ENCODE results near the gene TRMT5. TPM values are rescaled to one million over a fixed set of nuclear protein-coding genes. Genes with fewer than 3 reads are reported as not detected.

Gene TRMT5
- total and polyA plus RNA-seq, 2 donors (not counting 3 experiments of a cell fraction or from before 2014, with no cell fraction given), result 2.4 to 12.6 TPM

DNA sequence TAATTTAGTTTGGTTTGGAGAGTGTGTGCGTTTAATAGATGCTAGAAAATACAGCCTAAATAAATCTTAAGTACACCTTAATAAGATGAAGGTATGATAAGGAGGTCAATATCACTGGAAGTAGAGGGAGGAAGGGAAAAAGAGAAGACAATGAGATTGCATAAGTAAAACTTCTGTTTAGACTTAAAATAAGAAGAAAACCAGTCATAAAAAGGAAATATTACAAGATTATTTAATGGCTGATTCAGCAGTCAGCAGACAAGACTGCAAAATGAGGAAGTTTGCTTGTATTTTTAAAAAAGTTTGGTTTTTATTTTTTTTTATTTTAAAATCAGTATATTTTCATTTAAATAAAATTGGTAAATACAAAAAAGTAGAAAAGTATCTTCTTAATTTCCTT, 3.3 kb upstream of the TRMT5 start:
- H3K4me1 ChIP-seq (ENCODE audit: control insufficient read depth, extremely low read depth, insufficient read depth, low read length), result peaks cover 28% of the 10 kb centered on the region
- H3K36me3 ChIP-seq (ENCODE audit: control insufficient read depth in 2 of 2, extremely low read depth in 1 of 2, insufficient read depth in 2 of 2, low read length in 2 of 2), result peaks cover 5 to 7% of the 10 kb centered on the region in 2 experiments
- H3K4me3 ChIP-seq (replicated peaks in 1 of 3; ENCODE audit: insufficient read depth in 1 of 3, low read depth in 1 of 3, low read length in 3 of 3), result no peak overlapping the region
- peaks cover 19% of the 10 kb centered on the region for H3K79me2 ChIP-seq (ENCODE audit: control insufficient read depth, insufficient read depth, low read length)
- BruUV-seq (replicated peaks), result no TSS peak
- DNase-seq (ENCODE audit: low read depth, low spot score), result no peak
- intact Hi-C loops (cut with micrococcal nuclease) (loop anchor here (5.0 kb wide), 1 partner anchor 177 kb away; no protein-coding TSS in a partner anchor), dilution Hi-C loops (cut with MboI; ENCODE audit: extremely low pct_ligation_motif_present, low sequenced_read_pairs) (no loop called here)
- H2AFZ ChIP-seq (ENCODE audit: low read depth, low read length), result no peak overlapping the region
- H3K9me1 ChIP-seq (replicated peaks; ENCODE audit: control insufficient read depth, extremely low read depth, insufficient read depth, low read length), result no peaks in the 10 kb centered on the region
- no peak overlapping the region for H3K9ac ChIP-seq (replicated peaks; ENCODE audit: extremely low read depth, insufficient read depth, low read length)
- H4K20me1 ChIP-seq (replicated peaks; ENCODE audit: control insufficient read depth, extremely low read depth, insufficient read depth, low read length), result no peaks in the 10 kb centered on the region
- H3K4me2 ChIP-seq (ENCODE audit: insufficient read depth, low read length), result no peak overlapping the region
- no peaks in the 10 kb centered on the region for H3K9me3 ChIP-seq (replicated peaks; ENCODE audit: control insufficient read depth, insufficient read depth, low read length)
- TF ChIP-seq POLR2AphosphoS5 (IDR thresholded peaks at IDR 0.05; ENCODE audit: insufficient read depth, low read depth, low read length) (no peak), POLR2A (IDR thresholded peaks at IDR 0.05; ENCODE audit: low read depth, low read length) (no peak)
- no peak overlapping the region for H3K27ac ChIP-seq (ENCODE audit: insufficient read depth, low read depth, low read length)
- H3K27me3 ChIP-seq (ENCODE audit: control insufficient read depth in 2 of 2, insufficient read depth in 2 of 2, low read length in 2 of 2), result no peaks in the 10 kb centered on the region
- no peak for FAIRE-seq
- CTCF ChIA-PET, result no interaction called here
- POLR2A ChIA-PET, result no interaction called here

DNA sequence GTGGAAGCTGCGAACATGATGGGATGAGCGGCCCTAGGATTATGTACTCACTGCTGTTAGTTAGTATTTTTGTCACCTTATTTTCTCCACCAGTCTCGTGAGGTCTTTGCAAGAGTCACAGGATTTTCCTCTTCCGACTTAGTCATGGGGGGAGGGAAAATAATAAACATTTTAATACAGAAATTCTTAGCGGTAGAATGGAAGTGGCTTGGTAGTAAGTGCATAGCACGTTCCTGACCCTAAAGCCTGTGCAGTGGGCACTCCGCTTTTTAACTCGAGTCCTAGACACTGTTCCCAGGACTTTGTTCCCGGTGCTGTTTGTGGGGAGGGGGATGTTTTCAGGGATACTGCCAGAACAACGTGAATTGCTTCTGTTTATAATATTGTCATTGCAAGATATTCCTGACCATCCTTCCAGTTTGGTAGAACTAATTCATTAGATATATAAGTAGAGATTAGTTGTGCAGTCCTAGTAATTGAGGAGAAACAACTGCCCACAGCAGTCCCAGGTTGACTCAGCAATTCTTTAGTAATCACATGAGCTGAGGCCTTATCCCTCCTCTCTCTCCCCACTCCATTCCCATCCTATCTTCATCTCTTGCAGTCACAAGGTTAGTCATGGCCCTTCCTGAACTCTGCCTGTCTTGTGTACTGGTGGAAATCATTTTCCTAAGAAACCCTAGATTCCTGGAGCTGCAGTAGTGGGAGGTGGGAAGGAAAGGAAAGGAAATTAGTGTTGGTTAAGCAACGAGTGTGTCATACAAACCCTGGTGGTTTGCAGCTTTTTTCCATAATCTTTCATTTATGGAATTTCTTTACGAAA, 965 bp upstream of the TRMT5 start:
- no peaks in the 10 kb centered on the region for H3K9me1 ChIP-seq (replicated peaks; ENCODE audit: control insufficient read depth, extremely low read depth, insufficient read depth, low read length)
- DNase-seq (ENCODE audit: low read depth, low spot score) (peak; percentile 72), FAIRE-seq (peak; percentile 74)
- peak overlapping the region; percentile 82 for H3K4me2 ChIP-seq (ENCODE audit: insufficient read depth, low read length)
- intact Hi-C loops (cut with micrococcal nuclease), result loop anchor here (1.0 to 5.0 kb wide), 10 partner anchors 43 to 357 kb away; partner anchors contain the start of gene MNAT1
- H4K20me1 ChIP-seq (replicated peaks; ENCODE audit: control insufficient read depth, extremely low read depth, insufficient read depth, low read length), result no peaks in the 10 kb centered on the region
- H3K79me2 ChIP-seq (ENCODE audit: control insufficient read depth, insufficient read depth, low read length), result peaks cover 24% of the 10 kb centered on the region
- peak overlapping the region; percentile 63 for H2AFZ ChIP-seq (ENCODE audit: low read depth, low read length)
- peaks cover 46% of the 10 kb centered on the region for H3K4me1 ChIP-seq (ENCODE audit: control insufficient read depth, extremely low read depth, insufficient read depth, low read length)
- TF ChIP-seq, protein P1, sequence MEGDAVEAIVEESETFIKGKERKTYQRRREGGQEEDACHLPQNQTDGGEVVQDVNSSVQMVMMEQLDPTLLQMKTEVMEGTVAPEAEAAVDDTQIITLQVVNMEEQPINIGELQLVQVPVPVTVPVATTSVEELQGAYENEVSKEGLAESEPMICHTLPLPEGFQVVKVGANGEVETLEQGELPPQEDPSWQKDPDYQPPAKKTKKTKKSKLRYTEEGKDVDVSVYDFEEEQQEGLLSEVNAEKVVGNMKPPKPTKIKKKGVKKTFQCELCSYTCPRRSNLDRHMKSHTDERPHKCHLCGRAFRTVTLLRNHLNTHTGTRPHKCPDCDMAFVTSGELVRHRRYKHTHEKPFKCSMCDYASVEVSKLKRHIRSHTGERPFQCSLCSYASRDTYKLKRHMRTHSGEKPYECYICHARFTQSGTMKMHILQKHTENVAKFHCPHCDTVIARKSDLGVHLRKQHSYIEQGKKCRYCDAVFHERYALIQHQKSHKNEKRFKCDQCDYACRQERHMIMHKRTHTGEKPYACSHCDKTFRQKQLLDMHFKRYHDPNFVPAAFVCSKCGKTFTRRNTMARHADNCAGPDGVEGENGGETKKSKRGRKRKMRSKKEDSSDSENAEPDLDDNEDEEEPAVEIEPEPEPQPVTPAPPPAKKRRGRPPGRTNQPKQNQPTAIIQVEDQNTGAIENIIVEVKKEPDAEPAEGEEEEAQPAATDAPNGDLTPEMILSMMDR (IDR thresholded peaks at IDR 0.05; ENCODE audit: extremely low read depth in 1 of 2, insufficient read depth in 1 of 2, low read depth in 1 of 2, low read length in 2 of 2), result no peak
- no peak for TF ChIP-seq MYC (IDR thresholded peaks at IDR 0.05; ENCODE audit: low read depth, low read length)
- peak; percentile 55 for TF ChIP-seq GATA2 (IDR thresholded peaks at IDR 0.05; ENCODE audit: insufficient read depth, insufficient read length, low read depth, low read length)
- peak; percentile 55 for TF ChIP-seq FOS (IDR thresholded peaks at IDR 0.05; ENCODE audit: borderline replicate concordance, insufficient read depth, low read length)
- no peak for TF ChIP-seq POLR2AphosphoS5 (IDR thresholded peaks at IDR 0.05; ENCODE audit: insufficient read depth, low read depth, low read length)
- TF ChIP-seq, protein P2, sequence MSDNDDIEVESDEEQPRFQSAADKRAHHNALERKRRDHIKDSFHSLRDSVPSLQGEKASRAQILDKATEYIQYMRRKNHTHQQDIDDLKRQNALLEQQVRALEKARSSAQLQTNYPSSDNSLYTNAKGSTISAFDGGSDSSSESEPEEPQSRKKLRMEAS (IDR thresholded peaks at IDR 0.05; ENCODE audit: insufficient read depth, insufficient read length), result no peak
- TF ChIP-seq JUN (IDR thresholded peaks at IDR 0.05; ENCODE audit: borderline replicate concordance, insufficient read depth, insufficient read length, low read depth), result no peak
- TF ChIP-seq EZH2 (IDR thresholded peaks at IDR 0.05; ENCODE audit: borderline replicate concordance, low read depth, low read length, severe bottlenecking), result no peak
- peak; percentile 47 for TF ChIP-seq POLR2A (IDR thresholded peaks at IDR 0.05; ENCODE audit: low read depth, low read length)
- H3K9me3 ChIP-seq (replicated peaks; ENCODE audit: control insufficient read depth, insufficient read depth, low read length), result no peaks in the 10 kb centered on the region
- POLR2A ChIA-PET, result interaction anchor here (0.5 to 1.4 kb wide), 5 partner anchors 16 to 259 kb away, joined by 3 to 4 read pairs (median 4); no protein-coding TSS in a partner anchor
- no TSS peak for BruUV-seq (replicated peaks)
- H3K36me3 ChIP-seq (ENCODE audit: control insufficient read depth in 2 of 2, extremely low read depth in 1 of 2, insufficient read depth in 2 of 2, low read length in 2 of 2), result peaks cover 2 to 4% of the 10 kb centered on the region in 2 experiments
- H3K27me3 ChIP-seq (ENCODE audit: control insufficient read depth in 2 of 2, insufficient read depth in 2 of 2, low read length in 2 of 2), result no peaks in the 10 kb centered on the region
- CTCF ChIA-PET, result interaction anchor here (0.7 to 3.1 kb wide), 16 partner anchors 19 to 357 kb away, joined by 3 to 16 read pairs (median 3); partner anchors contain the start of gene SIX4
- dilution Hi-C loops (cut with MboI; ENCODE audit: extremely low pct_ligation_motif_present, low sequenced_read_pairs), result no loop called here
- H3K27ac ChIP-seq (ENCODE audit: insufficient read depth, low read depth, low read length), result peak overlapping the region; percentile 83
- peak overlapping the region; percentile 27 to 72 (median 61) for H3K4me3 ChIP-seq (replicated peaks in 1 of 3; ENCODE audit: insufficient read depth in 1 of 3, low read depth in 1 of 3, low read length in 3 of 3)
- H3K9ac ChIP-seq (replicated peaks; ENCODE audit: extremely low read depth, insufficient read depth, low read length), result peak overlapping the region; percentile 96

Data from endothelial cell of umbilical vein (primary cell).